Stimulated activated CD8-positive, alpha-beta memory T cell treated with anti-CD3 and anti-CD28 coated beads, Interleukin-15, amount 100 ng/mL, for 24 hours (primary cell): ENCODE data around the gene FLYWCH1.

Experiments
- DNase-seq: peaks from one replicate; pipeline ENCODE4 v3.0.0-alpha.2; 2020; ENCODE audit warnings: low read depth

The FLYWCH1 gene

DNA sequence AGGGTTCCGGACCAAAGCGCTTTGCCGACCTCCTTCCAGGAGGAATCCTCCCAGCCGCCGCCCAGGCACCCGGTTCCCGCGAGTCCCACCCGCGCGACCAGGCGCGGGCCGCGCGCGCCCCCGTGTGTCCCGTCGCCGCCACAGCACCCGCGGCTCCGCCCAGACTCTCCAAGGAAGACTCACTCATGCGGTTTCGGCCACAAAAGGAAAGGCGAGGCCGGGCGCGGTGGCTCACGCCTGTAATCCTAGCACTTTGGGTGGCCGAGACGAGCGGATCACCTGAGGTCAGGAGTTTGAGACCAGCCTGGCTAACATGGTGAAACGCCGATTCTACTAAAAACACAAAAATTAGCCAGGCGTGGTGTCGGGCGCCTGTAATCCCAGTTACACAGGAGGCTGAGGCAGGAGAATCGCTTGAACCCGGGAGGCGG is 72.0 kb downstream of the FLYWCH1 start:
- DNase-seq = peak; percentile 59

- no peak for DNase-seq
These were observed 73.7 kb downstream of the FLYWCH1 start for GRCh38 chr16:2985462-2985861.

GRCh38 chr16:2985893-2986355 is 74.2 kb downstream of the FLYWCH1 start:
- no peak for DNase-seq

DNA sequence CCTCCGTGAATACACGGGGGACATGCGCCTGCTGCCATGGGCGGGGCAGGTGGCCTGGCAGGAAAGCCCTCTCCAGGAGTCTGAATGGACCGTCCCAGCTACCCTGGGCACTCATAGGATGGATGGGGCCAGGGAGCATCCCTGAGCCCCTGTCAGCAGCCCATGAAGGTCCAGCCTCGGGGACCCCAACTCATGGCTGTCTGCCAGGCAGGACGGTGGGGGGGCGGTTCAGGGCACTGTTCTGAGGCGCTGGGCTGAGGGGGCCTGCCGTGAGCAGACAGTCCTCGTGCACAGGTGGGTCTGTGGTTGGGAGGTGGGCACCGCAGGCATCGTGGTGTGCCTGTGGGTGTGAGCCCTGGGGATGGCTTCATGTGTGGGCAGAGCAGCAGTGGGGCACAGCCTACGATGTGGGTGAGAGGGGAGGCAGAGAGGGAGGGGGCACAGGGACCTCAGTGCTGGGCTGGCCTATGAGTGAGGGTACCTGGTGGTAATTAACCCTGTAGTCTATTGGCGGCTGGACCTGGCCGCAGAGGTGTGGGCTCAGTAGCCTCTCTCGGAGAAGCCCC is 75.0 kb downstream of the FLYWCH1 start:
- DNase-seq = no peak

GRCh38 chr16:2987286-2987685 is 75.6 kb downstream of the FLYWCH1 start:
- DNase-seq = no peak

DNA sequence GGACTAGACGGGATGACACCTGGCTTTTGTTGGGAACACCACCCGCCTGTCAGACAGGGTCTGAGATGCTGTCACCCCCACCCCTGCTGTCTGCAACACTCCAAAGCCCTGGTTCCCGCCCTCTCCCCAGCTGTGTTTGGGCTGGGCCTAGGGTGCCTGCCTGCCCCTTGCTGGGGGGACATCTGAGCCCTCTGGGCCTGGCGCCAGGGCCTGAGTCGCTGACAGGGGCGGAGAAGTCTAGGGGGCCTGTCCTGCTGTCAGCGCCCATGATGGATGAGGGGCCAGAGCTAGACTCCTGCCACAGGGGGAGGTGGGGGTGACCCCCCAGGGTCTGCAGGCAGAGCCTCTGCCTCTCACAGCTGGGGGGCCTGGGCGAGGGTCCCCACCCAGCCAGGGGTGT is 76.1 kb downstream of the FLYWCH1 start:
- no peak for DNase-seq

- no peak for DNase-seq
These were observed 76.9 kb downstream of the FLYWCH1 start for GRCh38 chr16:2988590-2989099.

GRCh38 chr16:2990891-2991290 is 79.2 kb downstream of the FLYWCH1 start:
- no peak for DNase-seq

GRCh38 chr16:2991566-2992261 is 80.0 kb downstream of the FLYWCH1 start:
- DNase-seq = no peak

DNA sequence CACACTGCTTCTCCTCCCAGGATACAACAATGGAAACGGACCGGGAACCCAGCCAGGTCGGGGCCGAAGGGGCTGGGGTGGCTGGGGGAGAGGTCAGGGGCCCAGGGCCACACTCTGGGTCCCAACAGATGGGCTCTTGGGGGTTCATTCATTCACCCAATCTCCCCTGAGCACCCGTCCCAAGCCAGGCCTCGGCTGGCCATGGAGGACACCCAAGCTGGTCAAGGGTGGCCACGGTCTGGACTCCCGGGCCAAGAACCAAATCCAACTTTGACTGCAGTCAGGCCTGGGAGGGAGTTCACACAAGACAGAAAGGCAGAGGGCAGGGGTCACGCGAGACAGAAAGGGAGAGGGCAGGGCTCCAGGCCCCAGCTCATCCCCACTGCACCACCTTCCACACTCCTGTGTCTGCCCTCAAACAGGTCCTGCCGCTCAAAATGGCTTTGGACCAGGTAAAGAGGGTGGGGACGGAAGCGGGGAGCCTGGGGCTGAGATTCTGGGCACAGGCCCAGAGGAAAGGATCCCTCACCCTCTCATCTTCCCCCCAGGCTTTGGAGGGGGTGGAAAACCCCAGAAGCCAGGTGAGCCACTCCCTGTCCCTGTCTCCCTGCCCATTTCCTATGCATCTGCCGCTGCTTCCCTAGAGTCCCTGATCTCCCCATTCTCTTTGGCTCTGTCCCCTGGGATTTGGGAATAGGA is 80.8 kb downstream of the FLYWCH1 start:
- DNase-seq = no peak

DNA sequence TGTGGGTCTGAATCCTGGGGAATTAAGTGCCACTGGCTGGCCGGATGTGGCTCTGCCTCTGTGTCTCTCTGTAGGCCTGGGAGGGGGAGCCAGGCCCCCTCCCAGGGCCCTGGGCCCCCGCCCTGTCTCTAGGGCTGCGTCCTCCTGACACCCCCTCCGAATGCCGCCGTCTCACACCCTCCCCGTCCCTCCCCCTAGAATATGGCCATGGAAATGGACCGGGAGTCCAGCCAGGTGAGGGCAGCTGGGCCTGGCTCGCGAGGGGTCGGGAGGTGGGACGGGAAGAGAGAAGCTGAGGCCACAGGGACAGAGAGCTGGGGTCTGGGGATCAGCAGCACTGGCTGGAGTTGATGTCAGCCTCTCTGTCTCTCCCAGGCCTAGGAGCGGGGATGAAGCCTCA is 84.6 kb downstream of the FLYWCH1 start:
- no peak for DNase-seq

- no peak for DNase-seq
These were observed 88.2 kb downstream of the FLYWCH1 start for GRCh38 chr16:2999929-3000328.

- DNase-seq = no peak
These were observed 88.8 kb downstream of the FLYWCH1 start for GRCh38 chr16:3000540-3000939.
